Peyer's patch (tissue), 4 donors: ENCODE measurements around the gene ZNF804A.

ENCODE experiments used
- CTCF ChIP-seq, 6 experiments: fragments of 450-650 bp in 4 of 6; fragments of 200-600 bp in 2 of 6; sonication (generic) in 1 of 6; IDR thresholded peaks; one replicate each; pipeline ENCODE4 v1.5.1; 2017 to 2019; ENCODE audit warnings: antibody characterized with exemption in 6 of 6, mild to moderate bottlenecking in 3 of 6, moderate library complexity in 1 of 6
- POLR2A ChIP-seq, 2 donors: fragments of 450-650 bp; IDR thresholded peaks; one replicate each; pipeline ENCODE4 v1.5.1; 2017; ENCODE audit warnings: antibody characterized with exemption in 2 of 2, mild to moderate bottlenecking in 2 of 2, moderate library complexity in 2 of 2

- no peak for TF ChIP-seq CTCF (IDR thresholded peaks at IDR 0.05)
- TF ChIP-seq POLR2A (IDR thresholded peaks at IDR 0.05): no peak
Measured at GRCh38 chr2:184554736-184555135, 43.6 kb upstream of the ZNF804A start.
